Measurements from ENCODE around the gene S100A10. TPM values are rescaled to one million over a fixed set of nuclear protein-coding genes. Genes with fewer than 3 reads are reported as not detected.
A peak's percentile ranks its signal among the peaks of the same experiment; 100 is the strongest.

The S100A10 gene
- total RNA-seq, 4 donors from 2014 or later, result 57.6 to 155 (median 106) TPM

DNA sequence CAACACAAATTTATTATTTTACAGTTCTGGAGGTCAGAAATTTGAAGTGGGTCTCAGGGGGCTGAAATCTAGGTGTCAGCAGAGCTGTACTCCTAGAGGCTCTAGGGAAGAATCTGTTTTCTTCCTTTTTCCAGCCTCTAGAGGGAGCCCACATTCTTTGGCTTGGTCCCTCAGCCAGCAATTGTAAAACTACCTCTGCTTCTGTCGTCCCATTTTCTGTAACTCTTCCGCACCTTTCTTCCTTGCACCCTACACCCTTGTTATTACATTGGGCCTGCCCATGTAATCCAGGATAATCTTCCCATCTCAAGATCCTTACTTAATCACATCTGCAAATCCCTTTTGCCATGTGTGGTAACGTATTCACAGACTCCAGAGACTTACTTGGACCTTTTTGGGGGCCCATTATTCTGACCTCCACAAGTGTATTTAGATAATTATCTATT is 59.6 kb downstream of the S100A10 start:
- Histone ChIP-seq H3K9me3 (no peaks in the 10 kb centered on the region), H3K36me3 (no peaks in the 10 kb centered on the region), H3K27ac (no peak overlapping the region), H3K27me3 (no peaks in the 10 kb centered on the region), H3K4me3 (no peak overlapping the region), H3K4me1 (peaks cover 0 to 5% (median 0%) of the 10 kb centered on the region in 3 donors)
- no peak for TF ChIP-seq POLR2AphosphoS5 (IDR thresholded peaks at IDR 0.05)
- no peak for TF ChIP-seq EP300 (IDR thresholded peaks at IDR 0.05)
- no peak for TF ChIP-seq POLR2A (IDR thresholded peaks at IDR 0.05)
- peak; percentile 65 to 89 (median 78) for TF ChIP-seq CTCF (IDR thresholded peaks at IDR 0.05)
- peak; percentile 85 for ATAC-seq
- WGBS, 2 donors (ENCODE audit: low coverage in 1 of 2), result 22% methylated on average over 3 of the region's 3 CpGs

Other genes with a start within 250 kb of the S100A10 start
- gene MRPL9, start 230.4 kb downstream of the S100A10 start, total RNA-seq, result 10 to 100 TPM; 49.7 to 60.7 (median 55.5) TPM
- gene TDRKH, start 203.4 kb downstream of the S100A10 start, total RNA-seq, result 10 to 100 TPM in 1 of 4 donors, 1 to 10 TPM in 3; 4.4 to 10.6 (median 7.9) TPM
- not detected for gene LINGO4, start 188.4 kb downstream of the S100A10 start, total RNA-seq
- 1 to 10 TPM in 2 of 4 donors, under 1 TPM in 1, not detected in 1; 0.13 to 1.8 (median 1.4) TPM for gene RORC, start 162.1 kb downstream of the S100A10 start, total RNA-seq
- gene C2CD4D, start 154.0 kb downstream of the S100A10 start, total RNA-seq, result not detected
- gene THEM5, start 140.1 kb downstream of the S100A10 start, total RNA-seq, result not detected
- gene THEM4, start 84.3 kb downstream of the S100A10 start, total RNA-seq, result 10 to 100 TPM; 14.7 to 17.5 (median 16.1) TPM
- gene S100A11, start 43.1 kb upstream of the S100A10 start, total RNA-seq, result 100 to 1,000 TPM in 3 of 4 donors, 10 to 100 TPM in 1; 41.9 to 183 (median 125) TPM
- not detected for gene TCHHL1, start 95.2 kb upstream of the S100A10 start, total RNA-seq
- gene TCHH, start 121.6 kb upstream of the S100A10 start, total RNA-seq, result under 1 TPM; 0.05 to 0.54 (median 0.17) TPM
- gene RPTN, start 165.4 kb upstream of the S100A10 start, total RNA-seq, result not detected
- under 1 TPM in 1 of 4 donors, not detected in 3; 0.04 TPM for gene HRNR, start 230.3 kb upstream of the S100A10 start, total RNA-seq